ENCODE data around the gene DOCK1.

DOCK1 gene

DNA sequence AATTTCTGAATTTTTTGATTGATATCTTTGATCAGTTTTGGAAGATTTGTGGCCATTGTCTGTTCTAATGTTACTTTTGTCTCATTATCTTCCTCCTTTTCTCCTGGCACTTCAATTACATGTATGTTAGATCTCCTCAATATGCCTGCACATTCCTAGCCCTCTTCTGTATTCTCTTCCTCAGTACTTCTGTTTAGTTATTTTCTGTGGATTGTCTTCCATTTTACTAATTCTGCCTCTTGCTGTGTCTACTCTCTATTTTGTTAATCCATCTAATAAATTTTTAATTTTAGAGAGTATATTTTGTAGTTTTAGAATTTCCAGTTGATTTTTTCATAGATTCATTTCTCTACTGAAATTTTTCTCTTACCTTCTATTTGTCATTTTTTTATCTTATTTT is 154.1 kb downstream of the DOCK1 start:
- no peak for DNase-seq (ENCODE audit: low read depth)
- H3K4me3 ChIP-seq (ENCODE audit: control insufficient read depth, low read depth, low read length) = no peak overlapping the region
- TF ChIP-seq, protein P1, sequence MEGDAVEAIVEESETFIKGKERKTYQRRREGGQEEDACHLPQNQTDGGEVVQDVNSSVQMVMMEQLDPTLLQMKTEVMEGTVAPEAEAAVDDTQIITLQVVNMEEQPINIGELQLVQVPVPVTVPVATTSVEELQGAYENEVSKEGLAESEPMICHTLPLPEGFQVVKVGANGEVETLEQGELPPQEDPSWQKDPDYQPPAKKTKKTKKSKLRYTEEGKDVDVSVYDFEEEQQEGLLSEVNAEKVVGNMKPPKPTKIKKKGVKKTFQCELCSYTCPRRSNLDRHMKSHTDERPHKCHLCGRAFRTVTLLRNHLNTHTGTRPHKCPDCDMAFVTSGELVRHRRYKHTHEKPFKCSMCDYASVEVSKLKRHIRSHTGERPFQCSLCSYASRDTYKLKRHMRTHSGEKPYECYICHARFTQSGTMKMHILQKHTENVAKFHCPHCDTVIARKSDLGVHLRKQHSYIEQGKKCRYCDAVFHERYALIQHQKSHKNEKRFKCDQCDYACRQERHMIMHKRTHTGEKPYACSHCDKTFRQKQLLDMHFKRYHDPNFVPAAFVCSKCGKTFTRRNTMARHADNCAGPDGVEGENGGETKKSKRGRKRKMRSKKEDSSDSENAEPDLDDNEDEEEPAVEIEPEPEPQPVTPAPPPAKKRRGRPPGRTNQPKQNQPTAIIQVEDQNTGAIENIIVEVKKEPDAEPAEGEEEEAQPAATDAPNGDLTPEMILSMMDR (IDR thresholded peaks at IDR 0.05; ENCODE audit: control insufficient read depth, insufficient read depth, low read depth, low read length, missing control alignments) = no peak

DNA sequence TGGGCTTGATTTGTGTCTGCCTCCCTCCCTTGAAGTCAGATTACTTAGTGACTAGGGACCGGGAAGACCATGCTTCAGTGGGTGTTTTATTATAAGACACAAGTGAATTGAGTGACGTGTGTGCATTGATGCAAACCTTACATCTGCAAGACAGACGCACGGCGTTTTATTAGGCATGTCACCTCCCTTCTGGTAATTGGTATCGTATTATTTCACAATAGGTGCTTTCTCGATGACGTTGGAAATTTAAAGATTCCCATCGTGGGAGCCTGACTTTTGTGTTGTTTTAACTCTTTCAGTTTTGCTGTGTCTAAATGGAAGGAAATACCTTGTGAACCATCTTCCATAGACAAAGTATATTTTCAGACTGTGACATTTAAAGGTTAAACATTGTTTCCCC is 158.5 kb downstream of the DOCK1 start:
- H3K4me3 ChIP-seq (ENCODE audit: control insufficient read depth, low read depth, low read length) = no peak overlapping the region
- DNase-seq (ENCODE audit: low read depth) = no peak
- TF ChIP-seq, protein P1 (IDR thresholded peaks at IDR 0.05; ENCODE audit: control insufficient read depth, insufficient read depth, low read depth, low read length, missing control alignments) = no peak

DNA sequence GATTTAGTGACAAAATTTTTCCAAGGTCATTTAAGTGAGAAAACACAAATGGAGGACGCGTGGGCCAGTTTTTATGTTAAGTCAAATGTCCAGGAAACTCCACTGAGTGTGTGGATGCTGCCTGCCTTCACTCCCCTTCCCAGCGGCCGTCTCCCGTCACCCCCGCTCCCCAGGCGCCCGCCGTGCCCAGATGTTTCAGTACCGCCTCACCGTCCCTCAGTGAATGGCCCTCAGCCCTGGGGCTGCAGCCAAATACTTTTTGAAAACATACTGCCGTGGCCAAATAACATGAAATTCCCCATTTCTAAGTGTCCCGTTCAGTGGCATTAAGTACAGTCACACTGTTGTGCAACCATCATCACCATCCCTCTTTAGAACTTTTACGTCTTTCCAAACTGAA is 159.2 kb downstream of the DOCK1 start:
- no peak overlapping the region for H3K4me3 ChIP-seq (ENCODE audit: control insufficient read depth, low read depth, low read length)
- TF ChIP-seq, protein P1 (IDR thresholded peaks at IDR 0.05; ENCODE audit: control insufficient read depth, insufficient read depth, low read depth, low read length, missing control alignments) = no peak
- DNase-seq (ENCODE audit: low read depth) = no peak

DNA sequence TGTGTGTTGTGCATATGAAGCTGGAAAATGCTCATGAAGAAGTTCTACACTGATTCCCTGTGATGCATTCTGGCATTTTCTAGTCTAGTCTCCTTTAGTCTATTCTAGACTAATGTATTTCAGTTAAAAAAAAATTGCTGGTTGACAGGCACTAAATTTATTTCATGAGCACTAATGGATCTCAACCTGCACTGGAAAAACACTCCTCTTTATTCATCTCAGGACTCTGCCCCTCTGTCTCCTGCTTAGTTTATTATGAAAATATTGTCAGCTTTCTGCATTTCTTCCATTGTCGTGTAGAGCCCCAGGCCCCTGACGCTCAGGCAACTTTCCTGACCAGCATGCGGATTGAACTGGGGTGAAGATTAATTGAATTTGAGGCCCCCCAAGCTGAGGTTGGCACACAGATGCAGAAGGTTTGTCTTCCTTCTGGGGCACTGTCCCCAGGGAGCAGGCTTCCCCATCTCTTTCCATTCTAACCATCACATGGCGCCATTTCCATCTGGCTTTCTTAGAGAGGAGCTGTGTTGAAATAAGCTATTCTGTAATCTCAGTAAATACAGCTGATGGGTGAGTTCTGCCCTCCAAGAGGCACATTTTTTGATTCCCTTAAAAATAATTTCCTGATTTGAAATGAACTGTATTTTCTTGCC is 162.4 kb downstream of the DOCK1 start:
- no peak overlapping the region for H3K4me3 ChIP-seq (ENCODE audit: control insufficient read depth, low read depth, low read length)
- TF ChIP-seq, protein P1 (IDR thresholded peaks at IDR 0.05; ENCODE audit: control insufficient read depth, insufficient read depth, low read depth, low read length, missing control alignments) = no peak
- no peak for DNase-seq (ENCODE audit: low read depth)

DNA sequence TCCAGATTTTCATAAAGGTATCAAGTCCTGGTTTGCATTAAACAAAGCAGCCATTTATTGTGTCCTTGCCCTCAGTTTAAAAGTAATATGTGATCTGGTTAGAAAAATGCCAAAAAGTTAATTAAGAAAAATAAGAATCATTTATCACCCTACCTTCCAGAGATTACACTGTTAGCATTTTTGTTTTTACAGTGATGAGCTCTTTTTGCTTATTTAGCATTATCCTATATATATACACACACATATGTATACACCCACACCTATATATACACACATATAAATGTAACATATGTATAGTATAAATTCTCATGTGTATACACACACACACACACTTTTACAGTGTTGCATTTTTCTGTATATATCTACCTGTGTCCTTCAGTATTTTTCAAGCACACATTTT is 163.3 kb downstream of the DOCK1 start:
- no peak for DNase-seq (ENCODE audit: low read depth)
- H3K4me3 ChIP-seq (ENCODE audit: control insufficient read depth, low read depth, low read length) = no peak overlapping the region
- TF ChIP-seq, protein P1 (IDR thresholded peaks at IDR 0.05; ENCODE audit: control insufficient read depth, insufficient read depth, low read depth, low read length, missing control alignments) = no peak

DNA sequence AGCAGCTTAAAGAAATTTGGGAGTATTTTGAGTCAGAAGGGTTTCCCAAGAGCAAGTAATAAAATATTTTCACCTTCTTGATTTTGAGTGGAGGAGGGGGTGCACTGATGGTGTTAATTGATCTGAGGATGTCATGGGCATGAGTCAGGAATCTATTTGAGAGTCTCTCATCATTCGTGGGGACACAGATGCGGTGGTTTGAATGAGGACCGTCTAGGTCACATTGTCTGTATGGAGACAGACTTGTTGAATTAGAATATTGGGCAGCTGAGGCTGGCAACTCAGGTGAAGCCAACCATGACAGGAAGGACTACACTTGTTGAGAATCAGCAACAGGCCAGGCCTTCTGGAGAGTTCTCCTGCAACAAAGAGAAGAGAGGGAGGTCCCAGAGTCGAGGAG is 164.2 kb downstream of the DOCK1 start:
- DNase-seq (ENCODE audit: low read depth) = no peak
- no peak overlapping the region for H3K4me3 ChIP-seq (ENCODE audit: control insufficient read depth, low read depth, low read length)
- TF ChIP-seq, protein P1 (IDR thresholded peaks at IDR 0.05; ENCODE audit: control insufficient read depth, insufficient read depth, low read depth, low read length, missing control alignments) = no peak
